GM12864 (cell line): Measurements from ENCODE around the gene XRCC5.

Experiments
- DNase-seq: peaks from one replicate; pipeline ENCODE4 v3.0.0-alpha.2; 2011; ENCODE audit warnings: low read depth
- H3K4me3 ChIP-seq: 2 replicates; pipeline ENCODE4 v1.5.1; 2011; ENCODE audit warnings: mild to moderate bottlenecking, low read depth, low read length, control low read depth
- TF ChIP-seq, protein P1 (sequence below): IDR thresholded peaks from 2 replicates; pipeline ENCODE4 v1.5.1; 2011; ENCODE audit warnings: low read depth, mild to moderate bottlenecking, moderate library complexity, low read length, control low read depth, inconsistent platforms; ENCODE audit errors: missing control alignments

The XRCC5 gene

GRCh38 chr2:216188559-216188850 is 79.4 kb downstream of the XRCC5 start:
- no peak overlapping the region for H3K4me3 ChIP-seq
- TF ChIP-seq, protein P1, sequence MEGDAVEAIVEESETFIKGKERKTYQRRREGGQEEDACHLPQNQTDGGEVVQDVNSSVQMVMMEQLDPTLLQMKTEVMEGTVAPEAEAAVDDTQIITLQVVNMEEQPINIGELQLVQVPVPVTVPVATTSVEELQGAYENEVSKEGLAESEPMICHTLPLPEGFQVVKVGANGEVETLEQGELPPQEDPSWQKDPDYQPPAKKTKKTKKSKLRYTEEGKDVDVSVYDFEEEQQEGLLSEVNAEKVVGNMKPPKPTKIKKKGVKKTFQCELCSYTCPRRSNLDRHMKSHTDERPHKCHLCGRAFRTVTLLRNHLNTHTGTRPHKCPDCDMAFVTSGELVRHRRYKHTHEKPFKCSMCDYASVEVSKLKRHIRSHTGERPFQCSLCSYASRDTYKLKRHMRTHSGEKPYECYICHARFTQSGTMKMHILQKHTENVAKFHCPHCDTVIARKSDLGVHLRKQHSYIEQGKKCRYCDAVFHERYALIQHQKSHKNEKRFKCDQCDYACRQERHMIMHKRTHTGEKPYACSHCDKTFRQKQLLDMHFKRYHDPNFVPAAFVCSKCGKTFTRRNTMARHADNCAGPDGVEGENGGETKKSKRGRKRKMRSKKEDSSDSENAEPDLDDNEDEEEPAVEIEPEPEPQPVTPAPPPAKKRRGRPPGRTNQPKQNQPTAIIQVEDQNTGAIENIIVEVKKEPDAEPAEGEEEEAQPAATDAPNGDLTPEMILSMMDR: no peak
- DNase-seq: no peak

DNA sequence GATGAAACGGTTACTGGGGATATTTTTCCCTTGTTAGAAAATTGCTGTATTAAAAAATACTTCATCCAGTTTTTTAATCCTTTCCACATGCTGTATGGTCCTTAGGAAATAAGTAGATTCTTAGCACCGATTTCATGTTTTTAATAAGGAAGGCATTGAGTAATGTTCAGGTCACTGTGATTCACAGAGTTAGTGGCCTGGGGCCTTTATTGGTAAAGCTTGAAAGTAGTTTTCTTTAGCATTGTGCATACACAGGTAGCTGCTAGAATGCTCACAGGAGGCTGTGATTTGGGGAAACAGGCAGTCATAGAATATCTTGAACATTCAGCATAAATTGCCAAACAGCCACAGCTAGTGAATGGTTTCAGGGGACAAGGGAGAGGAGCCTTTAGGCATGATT is 79.8 kb downstream of the XRCC5 start:
- DNase-seq: no peak
- TF ChIP-seq, protein P1: no peak
- H3K4me3 ChIP-seq: no peak overlapping the region

GRCh38 chr2:216189410-216189809 is 80.3 kb downstream of the XRCC5 start:
- no peak for DNase-seq
- TF ChIP-seq, protein P1: no peak
- no peak overlapping the region for H3K4me3 ChIP-seq

GRCh38 chr2:216192181-216192580 is 83.0 kb downstream of the XRCC5 start:
- TF ChIP-seq, protein P1: no peak
- H3K4me3 ChIP-seq: no peak overlapping the region
- no peak for DNase-seq

DNA sequence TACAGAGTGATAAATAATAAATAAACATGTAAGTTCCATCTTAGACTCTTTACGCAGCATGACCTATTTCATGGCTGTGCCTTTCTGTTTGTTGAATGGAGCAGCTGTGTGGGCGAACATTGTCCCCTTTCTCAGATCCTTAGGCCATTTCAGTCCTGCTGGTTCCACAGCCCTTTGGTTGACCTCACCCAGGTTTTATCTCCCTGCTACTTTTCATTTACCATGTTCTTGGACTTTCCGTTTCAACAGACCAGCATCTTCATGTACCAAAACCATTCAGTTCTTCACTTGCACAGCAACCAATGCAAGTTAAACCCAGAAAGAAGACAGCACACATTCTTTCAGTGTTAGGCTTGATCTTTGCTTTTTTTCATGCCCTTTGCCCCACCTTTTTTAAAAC is 83.8 kb downstream of the XRCC5 start:
- H3K4me3 ChIP-seq: no peak overlapping the region
- DNase-seq: no peak
- TF ChIP-seq, protein P1: no peak

- no peak for DNase-seq
- TF ChIP-seq, protein P1: no peak
- H3K4me3 ChIP-seq: no peak overlapping the region
Measured at GRCh38 chr2:216194013-216194412, 84.9 kb downstream of the XRCC5 start.

DNA sequence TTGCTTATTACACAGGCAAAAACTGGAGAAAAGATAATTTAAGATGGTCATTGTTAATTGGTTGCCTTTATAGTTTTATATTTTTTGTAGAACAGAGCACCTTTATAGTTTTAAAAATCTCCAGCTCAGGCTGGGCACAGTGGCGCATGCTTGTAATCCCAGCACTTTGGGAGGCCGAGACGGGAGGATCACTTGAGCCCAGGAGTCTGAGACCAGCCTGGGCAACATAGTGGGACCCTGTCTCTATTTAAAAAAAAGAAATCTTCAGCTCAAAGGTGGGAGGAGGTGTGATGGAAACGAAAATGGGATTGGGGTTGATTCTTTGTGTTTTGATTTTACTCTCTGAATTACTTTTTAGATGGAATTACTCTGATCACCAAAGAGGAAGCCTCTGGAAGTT is 85.4 kb downstream of the XRCC5 start:
- TF ChIP-seq, protein P1: no peak
- DNase-seq: no peak
- no peak overlapping the region for H3K4me3 ChIP-seq
